GM12874 (cell line): ENCODE data around the gene ASPHD2.

ENCODE experiments used
- CTCF ChIP-seq: IDR thresholded peaks from 2 replicates; pipeline ENCODE4 v1.5.1; 2011; ENCODE audit warnings: low read depth, mild to moderate bottlenecking, control low read depth, low read length, moderate library complexity; ENCODE audit not compliant: insufficient read depth

The ASPHD2 gene

DNA sequence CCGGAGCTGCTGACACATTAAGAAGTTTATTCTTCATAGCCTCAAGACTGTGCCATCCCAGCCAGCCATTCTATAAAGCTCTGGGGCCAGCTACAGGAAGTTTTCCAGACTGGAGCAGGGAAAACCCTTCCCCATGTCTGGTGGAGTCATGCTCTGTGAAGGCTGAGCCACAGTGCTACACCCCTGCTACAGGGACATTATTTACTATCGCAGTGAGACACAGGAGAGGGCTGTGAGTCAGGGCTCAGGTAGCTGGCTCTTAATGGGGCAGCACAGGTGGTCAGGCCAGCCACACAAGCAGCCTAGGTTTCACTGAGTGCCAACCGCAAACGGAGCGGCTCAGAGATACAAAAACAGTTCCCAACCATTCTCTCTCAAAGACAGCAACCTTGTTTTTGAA is 42.5 kb downstream of the ASPHD2 start:
- TF ChIP-seq CTCF = no peak

- no peak for TF ChIP-seq CTCF
These were observed 45.6 kb downstream of the ASPHD2 start for GRCh38 chr22:26474682-26475081.

DNA sequence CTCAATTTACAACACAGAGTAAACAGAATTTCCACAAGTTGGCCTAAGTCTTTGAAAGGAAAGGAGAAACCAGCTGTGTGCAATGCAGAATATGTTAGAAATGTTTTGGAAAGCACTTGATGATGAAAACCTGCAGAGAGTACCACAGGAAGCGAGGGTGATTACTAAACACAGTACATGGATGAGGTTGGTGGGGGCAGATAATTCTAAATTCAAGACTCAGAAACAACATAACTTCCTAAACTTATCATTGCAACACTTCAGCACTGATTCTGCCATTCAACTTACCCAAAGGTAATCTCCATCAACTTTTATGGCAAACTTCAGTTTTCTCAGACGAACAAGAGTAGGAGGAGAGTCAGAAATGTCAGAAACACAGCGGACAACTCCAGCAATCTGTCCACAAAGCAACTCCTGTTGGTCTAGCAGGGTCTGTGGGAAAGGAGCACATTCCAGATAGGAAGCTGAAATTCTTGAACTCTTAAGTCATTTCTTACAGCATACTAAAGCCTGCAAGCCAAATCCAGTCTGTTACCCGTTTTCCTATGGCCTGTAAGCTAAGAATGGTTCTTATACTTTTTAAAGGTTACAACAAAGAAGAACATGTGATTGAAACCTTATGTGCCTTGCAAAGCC is 47.8 kb downstream of the ASPHD2 start:
- no peak for TF ChIP-seq CTCF

DNA sequence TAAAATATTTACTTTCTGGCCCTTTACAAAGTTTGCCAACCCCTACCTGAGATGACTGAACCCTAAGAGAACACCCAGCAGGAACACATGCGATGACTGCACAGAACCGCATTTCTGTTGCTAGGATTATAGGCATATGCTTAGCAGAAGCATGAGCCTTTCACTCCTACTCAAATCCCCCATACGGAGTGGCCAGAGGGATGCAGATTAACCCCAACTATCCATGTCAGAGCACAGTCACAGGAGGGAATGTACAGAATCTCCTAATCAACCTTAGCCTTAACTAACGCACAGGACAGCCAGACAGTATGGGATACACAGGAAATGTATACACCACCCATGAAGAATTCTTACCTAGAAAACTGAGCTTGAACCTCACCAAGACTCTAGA is 48.3 kb downstream of the ASPHD2 start:
- TF ChIP-seq CTCF = no peak

DNA sequence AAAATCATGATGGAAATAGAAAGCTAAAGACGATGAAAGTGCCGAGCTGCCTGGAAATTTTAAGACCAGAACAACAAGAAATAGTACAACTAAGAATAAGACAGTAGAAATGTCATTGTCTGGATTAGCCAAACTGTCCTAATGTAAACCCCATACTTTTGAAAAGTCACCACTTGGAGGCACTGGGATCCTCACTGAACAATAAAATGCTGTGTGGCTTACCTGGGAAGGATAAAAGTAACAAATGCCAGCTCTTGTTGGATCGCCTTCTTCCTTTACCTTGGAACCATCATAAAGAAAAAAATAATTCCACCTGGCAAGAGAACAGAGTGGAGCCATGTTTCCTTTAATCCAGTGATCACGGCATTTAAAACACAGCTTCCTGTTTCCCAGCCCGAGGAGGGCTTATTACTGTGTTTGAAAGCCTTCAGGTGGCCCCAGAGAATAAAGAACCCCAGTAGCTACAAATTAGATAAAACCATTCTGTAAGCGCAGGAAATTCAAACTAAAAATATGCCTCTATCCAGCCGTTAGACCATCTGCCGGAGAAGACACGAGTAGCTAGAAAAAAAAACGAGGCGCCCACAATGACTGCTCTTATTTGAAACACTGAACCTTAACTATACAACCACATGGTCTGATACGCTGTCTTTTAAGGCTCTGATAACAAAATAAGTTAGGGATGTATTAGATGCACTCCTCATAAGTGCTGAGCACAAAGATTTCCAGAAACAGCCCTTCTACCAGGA is 50.2 kb downstream of the ASPHD2 start:
- TF ChIP-seq CTCF = no peak

GRCh38 chr22:26479792-26480610 is 50.9 kb downstream of the ASPHD2 start:
- no peak for TF ChIP-seq CTCF

GRCh38 chr22:26480611-26480932 is 51.5 kb downstream of the ASPHD2 start:
- no peak for TF ChIP-seq CTCF
